Breast epithelium (tissue), 3 donors: ENCODE measurements around the gene STMP1.

ENCODE experiments used
- POLR2A ChIP-seq: fragments of 450-650 bp; IDR thresholded peaks from one replicate; pipeline ENCODE4 v1.6.1; 2016; ENCODE audit warnings: antibody characterized with exemption, mild to moderate bottlenecking, moderate library complexity
- TF ChIP-seq, protein P1 (sequence below), 3 donors: fragments of 450-650 bp; IDR thresholded peaks; one replicate each; pipeline ENCODE4 v1.5.1; 2016 to 2017; ENCODE audit warnings: antibody characterized with exemption in 3 of 3, mild to moderate bottlenecking in 3 of 3, moderate library complexity in 3 of 3

DNA sequence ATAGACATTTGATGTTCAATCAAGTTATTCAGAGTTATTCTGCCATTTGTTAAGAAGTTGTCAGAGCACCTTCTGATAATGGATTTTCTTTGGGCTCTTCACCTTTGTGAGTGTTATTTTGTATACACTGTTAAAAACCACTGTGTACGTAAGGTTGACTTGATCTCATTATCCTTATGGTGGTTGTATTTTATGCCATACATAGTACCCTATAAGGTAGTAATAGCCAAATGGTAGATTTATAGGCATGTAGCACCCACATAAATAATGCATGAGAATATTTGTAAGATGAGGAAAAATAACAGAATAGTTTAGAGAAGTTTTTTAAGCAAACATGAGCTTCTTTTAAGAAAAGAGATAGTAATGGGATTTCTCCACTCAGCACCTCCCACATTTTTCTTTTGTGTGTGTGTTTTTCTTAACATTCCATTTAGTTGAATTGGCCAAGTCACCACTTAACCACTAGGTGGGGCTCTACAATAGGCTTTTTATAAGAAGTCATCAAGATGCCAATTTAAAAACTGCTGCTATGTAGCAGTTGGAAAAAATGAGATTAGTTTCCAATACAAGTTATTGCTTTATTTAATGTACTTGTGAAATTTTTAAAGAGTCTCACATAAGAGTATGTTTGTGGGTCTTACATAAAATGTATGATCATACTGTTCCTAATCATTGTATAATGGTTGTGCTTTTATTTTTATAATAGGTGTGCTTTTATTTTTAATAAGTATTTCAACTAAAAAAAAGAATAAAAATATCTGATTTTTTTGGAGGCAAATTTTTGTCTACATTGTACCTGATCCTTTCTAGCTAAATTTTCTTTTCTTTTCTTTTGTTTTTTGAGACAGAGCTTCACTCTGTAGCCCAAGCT lies 41.1 kb upstream of the STMP1 start:
- no peak for TF ChIP-seq POLR2A
- TF ChIP-seq, protein P1, sequence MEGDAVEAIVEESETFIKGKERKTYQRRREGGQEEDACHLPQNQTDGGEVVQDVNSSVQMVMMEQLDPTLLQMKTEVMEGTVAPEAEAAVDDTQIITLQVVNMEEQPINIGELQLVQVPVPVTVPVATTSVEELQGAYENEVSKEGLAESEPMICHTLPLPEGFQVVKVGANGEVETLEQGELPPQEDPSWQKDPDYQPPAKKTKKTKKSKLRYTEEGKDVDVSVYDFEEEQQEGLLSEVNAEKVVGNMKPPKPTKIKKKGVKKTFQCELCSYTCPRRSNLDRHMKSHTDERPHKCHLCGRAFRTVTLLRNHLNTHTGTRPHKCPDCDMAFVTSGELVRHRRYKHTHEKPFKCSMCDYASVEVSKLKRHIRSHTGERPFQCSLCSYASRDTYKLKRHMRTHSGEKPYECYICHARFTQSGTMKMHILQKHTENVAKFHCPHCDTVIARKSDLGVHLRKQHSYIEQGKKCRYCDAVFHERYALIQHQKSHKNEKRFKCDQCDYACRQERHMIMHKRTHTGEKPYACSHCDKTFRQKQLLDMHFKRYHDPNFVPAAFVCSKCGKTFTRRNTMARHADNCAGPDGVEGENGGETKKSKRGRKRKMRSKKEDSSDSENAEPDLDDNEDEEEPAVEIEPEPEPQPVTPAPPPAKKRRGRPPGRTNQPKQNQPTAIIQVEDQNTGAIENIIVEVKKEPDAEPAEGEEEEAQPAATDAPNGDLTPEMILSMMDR (IDR thresholded peaks at IDR 0.05): peak; percentile 70 to 74 (median 74)
